CD4-positive, alpha-beta T cell treated with Interleukin-17A for 4 hours (primary cell): ENCODE results near the gene HHATL.

ENCODE experiments used
- DNase-seq: peaks from one replicate; pipeline ENCODE4 v3.0.0-alpha.2; 2020; ENCODE audit warnings: mixed read lengths

The HHATL gene

GRCh38 chr3:42702066-42702951 lies at the start of gene HHATL:
TSS of gene HHATL (minus strand) at chr3:42702798. CDS start at chr3:42700826, 1,972 bp downstream.
- no peak for DNase-seq

- DNase-seq, result no peak
Observed at GRCh38 chr3:42751609-42752008, 49.0 kb upstream of the HHATL start.

- no peak for DNase-seq
Observed at GRCh38 chr3:42750834-42751233, 48.2 kb upstream of the HHATL start.

- peak; percentile 24 for DNase-seq
Observed at GRCh38 chr3:42749753-42750231, 47.2 kb upstream of the HHATL start.

GRCh38 chr3:42749025-42749752 lies 46.6 kb upstream of the HHATL start:
- no peak for DNase-seq

- DNase-seq, result peak; percentile 71
Observed at GRCh38 chr3:42747581-42747980, 45.0 kb upstream of the HHATL start.

GRCh38 chr3:42746455-42747450 lies 44.2 kb upstream of the HHATL start:
- DNase-seq, result no peak

- DNase-seq, result no peak
Observed at GRCh38 chr3:42745776-42746454, 43.3 kb upstream of the HHATL start.

- no peak for DNase-seq
Observed at GRCh38 chr3:42745291-42745745, 42.7 kb upstream of the HHATL start.

GRCh38 chr3:42743204-42743995 lies 40.8 kb upstream of the HHATL start:
- DNase-seq, result no peak

- DNase-seq, result no peak
Observed at GRCh38 chr3:42742688-42743087, 40.1 kb upstream of the HHATL start.

- no peak for DNase-seq
Observed at GRCh38 chr3:42742259-42742658, 39.7 kb upstream of the HHATL start.

- DNase-seq, result no peak
Observed at GRCh38 chr3:42741796-42742195, 39.2 kb upstream of the HHATL start.

- DNase-seq, result no peak
Observed at GRCh38 chr3:42739401-42740158, 37.0 kb upstream of the HHATL start.

GRCh38 chr3:42736531-42736930 lies 33.9 kb upstream of the HHATL start:
- no peak for DNase-seq

- no peak for DNase-seq
Observed at GRCh38 chr3:42736081-42736480, 33.5 kb upstream of the HHATL start.

GRCh38 chr3:42735615-42736014 lies 33.0 kb upstream of the HHATL start:
- DNase-seq, result no peak

- no peak for DNase-seq
Observed at GRCh38 chr3:42735019-42735418, 32.4 kb upstream of the HHATL start.

GRCh38 chr3:42734263-42734860 lies 31.8 kb upstream of the HHATL start:
- no peak for DNase-seq
